ENCODE measurements around the gene RNF217. TPM values are rescaled to one million over a fixed set of nuclear protein-coding genes. Genes with fewer than 3 reads are reported as not detected.

RNF217 gene
- total and polyA plus RNA-seq, 10 of the 15 experiments (the other 5 are each of a cell fraction or from before 2014, with no cell fraction given), result under 0.01 to 11.7 (median 0.04) TPM; not detected in 3

GRCh38 chr6:125018136-125018535 lies 55.9 kb downstream of the RNF217 start:
- H3K4me1 ChIP-seq (ENCODE audit: control insufficient read depth, insufficient read depth, low read length), result no peaks in the 10 kb centered on the region
- no peaks in the 10 kb centered on the region for H3K27me3 ChIP-seq (replicated peaks in 1 of 2; ENCODE audit: control insufficient read depth in 2 of 2, insufficient read depth in 2 of 2, low read length in 1 of 2)
- in situ Hi-C loops (cut with MboI), result no loop called here
- H2AFZ ChIP-seq (ENCODE audit: control insufficient read depth, low read depth, low read length), result no peak overlapping the region
- H4K20me1 ChIP-seq (ENCODE audit: control insufficient read depth, insufficient read depth), result no peaks in the 10 kb centered on the region
- ATAC-seq (no peak), DNase-seq (ENCODE audit: low read depth, low spot score) (no peak), FAIRE-seq (no peak)
- H3K79me2 ChIP-seq (ENCODE audit: control insufficient read depth, insufficient read depth, low read length), result no peaks in the 10 kb centered on the region
- BruUV-seq (replicated peaks), result no TSS peak
- no peak overlapping the region for H3K4me3 ChIP-seq
- no peaks in the 10 kb centered on the region for H3K9me3 ChIP-seq (replicated peaks; ENCODE audit: control insufficient read depth, insufficient read depth, low read length)
- no peak overlapping the region for H3K27ac ChIP-seq (ENCODE audit: control insufficient read depth, insufficient read depth)
- RAD21 ChIA-PET (ENCODE audit: unreplicated experiment), result no interaction called here
- no peak overlapping the region for H3K9ac ChIP-seq (ENCODE audit: control insufficient read depth, insufficient read depth, low read length)
- CTCF ChIA-PET, result no interaction called here
- no peaks in the 10 kb centered on the region for H3K36me3 ChIP-seq (ENCODE audit: control insufficient read depth in 2 of 2, insufficient read depth in 2 of 2, low read length in 1 of 2)
- SMC1A ChIA-PET (ENCODE audit: uncharacterized antibody, unreplicated experiment), result interaction anchor here (1.4 kb wide), 1 partner anchor 44 kb away, joined by 3 read pairs; no protein-coding TSS in a partner anchor
- POLR2A ChIA-PET, result no interaction called here
- intact Hi-C loops (cut with micrococcal nuclease; ENCODE audit: unreplicated experiment), result no loop called here
- H3K4me2 ChIP-seq (ENCODE audit: control insufficient read depth, insufficient read depth), result no peak overlapping the region
- TF ChIP-seq SKIL (IDR thresholded peaks at IDR 0.05; ENCODE audit: low read depth, poor library complexity, severe bottlenecking), result no peak
- TF ChIP-seq RUNX3 (IDR thresholded peaks at IDR 0.05; ENCODE audit: low read length), result no peak
- TF ChIP-seq GABPA (IDR thresholded peaks at IDR 0.05; ENCODE audit: low read depth), result no peak
- no peak for TF ChIP-seq SMC3 (IDR thresholded peaks at IDR 0.05; ENCODE audit: borderline replicate concordance, low read length)
- TF ChIP-seq ZBTB40 (IDR thresholded peaks at IDR 0.05; ENCODE audit: borderline replicate concordance), result no peak
- no peak for TF ChIP-seq RB1 (IDR thresholded peaks at IDR 0.05; ENCODE audit: borderline replicate concordance)
- TF ChIP-seq HDAC6 (IDR thresholded peaks at IDR 0.05; ENCODE audit: unreplicated experiment), result no peak
- no peak for TF ChIP-seq LARP7 (IDR thresholded peaks at IDR 0.05)
- TF ChIP-seq SP1 (IDR thresholded peaks at IDR 0.05; ENCODE audit: low read depth, low read length), result no peak
- no peak for TF ChIP-seq SRF (IDR thresholded peaks at IDR 0.05; ENCODE audit: low read depth in 2 of 2, low read length in 2 of 2)
- no peak for TF ChIP-seq IRF4 (IDR thresholded peaks at IDR 0.05; ENCODE audit: low read depth, low read length)
- TF ChIP-seq ZBTB4 (CRISPR knock-in tag; IDR thresholded peaks at IDR 0.05), result no peak
- TF ChIP-seq NR2F1 (conservative IDR thresholded peaks at IDR 0.05), result no peak
- no peak for TF ChIP-seq EGR1 (IDR thresholded peaks at IDR 0.05; ENCODE audit: borderline replicate concordance in 1 of 2, low read depth in 2 of 2, low read length in 2 of 2)
